Stimulated activated CD8-positive, alpha-beta memory T cell treated with anti-CD3 and anti-CD28 coated beads, Interleukin-7, amount 100 ng/mL, for 4 hours (primary cell): ENCODE measurements around the gene NELFCD.
A peak's percentile ranks its signal among the peaks of the same experiment; 100 is the strongest.
"Not testable (repeated sequence)": the region's sequence is repeated elsewhere in the genome, so short reads cannot be mapped to it uniquely, and the experiment has no call there.

ENCODE experiments used
- DNase-seq, 2 donors: peaks; one replicate each; pipeline ENCODE4 v3.0.0-alpha.2; 2020; ENCODE audit warnings: low read depth in 2 of 2

The NELFCD gene, protein sequence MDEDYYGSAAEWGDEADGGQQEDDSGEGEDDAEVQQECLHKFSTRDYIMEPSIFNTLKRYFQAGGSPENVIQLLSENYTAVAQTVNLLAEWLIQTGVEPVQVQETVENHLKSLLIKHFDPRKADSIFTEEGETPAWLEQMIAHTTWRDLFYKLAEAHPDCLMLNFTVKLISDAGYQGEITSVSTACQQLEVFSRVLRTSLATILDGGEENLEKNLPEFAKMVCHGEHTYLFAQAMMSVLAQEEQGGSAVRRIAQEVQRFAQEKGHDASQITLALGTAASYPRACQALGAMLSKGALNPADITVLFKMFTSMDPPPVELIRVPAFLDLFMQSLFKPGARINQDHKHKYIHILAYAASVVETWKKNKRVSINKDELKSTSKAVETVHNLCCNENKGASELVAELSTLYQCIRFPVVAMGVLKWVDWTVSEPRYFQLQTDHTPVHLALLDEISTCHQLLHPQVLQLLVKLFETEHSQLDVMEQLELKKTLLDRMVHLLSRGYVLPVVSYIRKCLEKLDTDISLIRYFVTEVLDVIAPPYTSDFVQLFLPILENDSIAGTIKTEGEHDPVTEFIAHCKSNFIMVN

DNA sequence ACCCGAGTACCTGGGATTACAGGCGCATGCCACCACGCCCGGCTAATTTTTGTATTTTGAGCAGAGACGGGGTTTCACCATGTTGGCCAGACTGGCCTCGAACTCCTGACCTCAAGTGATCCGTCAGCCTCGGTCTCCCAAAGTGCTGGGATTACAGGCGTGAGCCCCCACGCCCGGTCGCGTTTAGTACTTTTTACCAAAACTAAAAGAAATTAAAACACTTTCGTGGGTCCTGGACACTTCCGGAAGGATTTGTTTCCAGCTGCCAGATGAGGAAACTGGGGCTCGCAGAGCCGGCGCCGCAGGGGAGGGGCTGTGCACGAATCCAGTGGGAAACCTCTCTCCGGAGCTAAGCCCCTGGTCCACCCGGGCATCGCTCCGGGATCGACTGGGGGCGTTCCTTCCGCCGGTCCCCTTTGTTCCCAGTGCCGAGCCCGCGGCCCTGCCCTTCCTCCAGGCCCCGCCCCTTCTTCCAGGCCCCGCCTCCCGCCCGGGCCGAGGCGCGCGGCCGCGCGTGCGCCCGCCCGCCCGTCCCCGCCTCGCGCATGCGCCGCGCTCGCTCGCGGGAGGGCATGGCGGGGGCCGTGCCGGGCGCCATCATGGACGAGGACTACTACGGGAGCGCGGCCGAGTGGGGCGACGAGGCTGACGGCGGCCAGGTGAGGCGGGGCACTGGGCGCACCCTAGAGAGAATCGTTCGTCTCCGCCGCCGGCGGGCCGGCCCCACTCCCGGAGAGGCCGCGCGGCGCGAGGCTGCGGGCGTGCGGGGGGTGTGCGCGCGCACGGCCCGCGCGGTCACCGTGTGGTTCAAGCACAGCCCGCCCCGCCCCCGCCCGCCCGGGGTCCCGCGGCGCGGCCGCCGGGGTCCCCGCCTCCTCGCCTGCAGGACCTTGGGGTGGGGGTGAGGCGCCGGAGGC, at the start of gene NELFCD:
Gene NELFCD, plus strand, starts transcription at position 546 of the 917 bp plus-strand sequence. Its CDS starts 54 bp downstream, at position 600.
- DNase-seq: peak; percentile 61 to 83

DNA sequence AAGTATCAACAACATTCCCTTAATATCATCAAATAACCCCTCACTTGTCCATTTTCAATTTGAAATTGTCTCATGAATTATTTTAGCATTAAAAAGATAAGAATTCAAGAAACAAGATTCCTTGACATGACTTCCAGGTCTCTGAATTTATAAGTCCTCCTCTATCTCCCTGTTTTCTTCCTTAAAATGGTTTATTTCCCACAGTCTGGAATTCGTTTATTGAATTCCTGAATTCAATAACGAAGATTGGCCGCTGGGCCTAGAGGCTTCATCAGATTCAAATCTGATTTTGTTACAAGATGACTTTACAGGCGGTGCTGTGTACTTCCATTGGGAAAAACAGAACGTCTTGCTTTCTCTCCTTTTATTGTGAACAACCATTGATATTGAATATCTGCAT, 48.9 kb upstream of the NELFCD start:
- no peak for DNase-seq

DNA sequence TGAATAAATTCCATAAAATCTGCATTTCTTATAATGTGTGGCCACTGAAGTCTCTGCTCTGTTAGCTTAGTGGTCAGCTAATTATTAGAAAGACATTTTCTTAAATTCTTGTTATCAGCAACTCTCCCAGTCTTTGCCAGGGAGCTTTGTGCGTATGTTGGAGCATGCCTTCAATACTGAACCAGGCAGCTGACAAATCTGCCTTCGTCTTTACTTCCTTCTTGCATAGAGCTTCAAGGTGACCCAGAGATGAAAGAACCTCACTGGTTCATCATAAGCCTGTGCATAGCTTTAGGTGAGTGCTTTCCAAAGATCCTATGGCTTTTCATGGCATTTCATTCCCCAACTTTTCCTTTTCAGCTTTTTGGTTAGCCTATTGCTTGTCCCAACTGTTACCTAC, 43.0 kb upstream of the NELFCD start:
- no peak for DNase-seq

DNA sequence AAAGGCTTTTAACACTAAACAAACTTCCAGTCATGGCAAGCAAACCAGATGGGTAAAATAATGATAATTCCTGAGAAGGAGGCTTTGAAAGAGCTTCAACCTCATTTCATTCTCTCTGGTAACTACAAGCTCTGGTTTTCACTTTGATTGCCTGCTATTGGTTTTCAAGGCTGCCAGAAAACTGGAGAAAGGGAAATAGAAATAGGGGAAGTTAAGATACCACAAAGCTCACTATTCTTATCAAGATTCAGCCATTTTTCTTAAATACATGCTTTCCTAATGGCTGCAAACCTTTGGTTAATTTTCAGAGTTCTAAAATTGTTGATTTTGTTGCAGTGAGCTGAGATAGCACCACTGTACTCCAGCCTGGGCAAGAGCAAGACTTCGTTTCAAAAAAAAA, 42.5 kb upstream of the NELFCD start:
- DNase-seq: no peak

DNA sequence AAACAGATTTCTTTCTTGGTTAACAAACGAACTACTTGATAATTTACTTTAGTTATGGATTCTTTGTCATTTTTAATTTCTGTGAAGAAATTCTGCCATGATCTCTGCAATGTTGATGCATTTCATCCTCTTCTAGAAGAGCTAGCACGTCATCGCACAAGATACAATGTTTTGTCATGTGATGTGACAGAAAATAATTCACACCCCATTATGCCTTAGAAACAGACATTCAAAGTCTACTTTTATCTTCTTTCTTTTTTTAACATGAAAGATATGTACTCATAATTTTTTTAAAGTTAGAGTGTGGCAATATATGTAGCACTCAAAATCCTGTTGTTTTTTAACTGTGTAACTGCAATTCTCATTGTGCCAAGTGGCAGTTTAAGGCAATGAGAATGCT, 39.6 kb upstream of the NELFCD start:
- DNase-seq: no peak

DNA sequence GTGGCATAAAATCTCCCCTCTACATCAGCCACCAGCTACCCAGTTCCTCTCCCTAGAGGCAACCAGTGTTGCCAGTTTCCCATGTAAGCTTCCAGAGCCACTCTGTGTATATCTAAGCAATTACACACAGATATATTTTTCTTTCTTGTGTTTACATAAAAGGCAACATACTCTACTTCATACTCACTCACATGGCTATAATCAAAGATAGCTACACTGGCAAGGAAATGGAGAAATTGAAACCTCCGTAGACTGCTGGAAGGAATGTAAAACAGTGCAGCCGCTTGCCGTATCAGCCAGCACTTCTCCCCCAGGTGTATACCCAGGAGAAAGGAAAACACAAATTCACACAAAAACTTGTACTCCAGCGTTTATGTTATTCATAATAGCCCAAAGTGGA, 38.5 kb upstream of the NELFCD start:
- DNase-seq: no peak

DNA sequence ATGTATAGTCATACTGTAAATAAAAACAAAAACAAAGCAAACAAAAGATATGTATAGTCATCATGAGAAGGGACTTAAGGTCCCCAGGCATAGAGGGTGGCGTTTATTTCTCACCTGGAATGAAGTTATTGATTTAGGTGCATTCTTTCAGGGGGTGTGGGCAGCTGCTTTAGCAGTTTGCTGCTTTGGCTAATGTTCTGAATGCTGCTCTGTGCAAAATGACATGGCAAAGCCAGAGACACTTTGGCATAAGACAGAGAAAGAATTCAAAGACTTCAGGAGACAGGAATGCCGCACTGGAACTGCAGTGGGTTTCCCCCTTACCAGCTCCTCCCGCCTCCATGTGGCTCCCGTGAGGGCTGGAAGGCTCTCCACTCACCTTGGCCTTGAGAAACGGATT, 36.4 kb upstream of the NELFCD start:
- DNase-seq: no peak

DNA sequence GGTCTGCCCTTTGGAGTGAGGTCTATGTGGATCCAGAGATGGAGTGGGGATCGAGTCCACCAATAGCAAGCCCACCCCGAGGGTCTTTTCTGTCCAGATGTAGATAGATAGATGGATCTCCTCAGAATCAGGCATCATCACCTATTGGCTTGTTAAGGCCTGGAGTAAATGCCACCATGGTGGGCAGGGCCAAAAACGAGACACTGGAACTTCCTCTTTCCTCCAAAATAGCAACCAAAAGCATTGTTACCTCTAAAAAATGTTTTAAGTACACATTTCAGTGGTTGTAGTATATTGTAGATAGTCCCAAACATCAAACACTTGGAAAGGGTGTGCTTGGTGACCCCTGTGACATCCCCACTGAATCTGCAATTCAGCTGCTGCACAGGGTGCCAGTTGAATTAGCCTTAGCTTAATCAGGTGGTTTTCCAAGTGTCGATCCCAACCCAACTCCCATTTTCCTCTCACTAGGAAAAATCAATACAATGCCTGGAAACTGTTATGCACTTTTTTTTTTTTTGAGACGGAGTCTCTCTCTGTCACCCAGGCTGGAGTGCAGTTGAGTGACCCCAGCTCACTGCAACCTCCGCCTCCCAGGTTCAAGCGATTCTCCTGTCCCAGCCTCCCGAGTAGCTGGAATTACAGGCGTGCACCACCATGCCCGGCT, 35.0 kb upstream of the NELFCD start:
- no peak for DNase-seq

DNA sequence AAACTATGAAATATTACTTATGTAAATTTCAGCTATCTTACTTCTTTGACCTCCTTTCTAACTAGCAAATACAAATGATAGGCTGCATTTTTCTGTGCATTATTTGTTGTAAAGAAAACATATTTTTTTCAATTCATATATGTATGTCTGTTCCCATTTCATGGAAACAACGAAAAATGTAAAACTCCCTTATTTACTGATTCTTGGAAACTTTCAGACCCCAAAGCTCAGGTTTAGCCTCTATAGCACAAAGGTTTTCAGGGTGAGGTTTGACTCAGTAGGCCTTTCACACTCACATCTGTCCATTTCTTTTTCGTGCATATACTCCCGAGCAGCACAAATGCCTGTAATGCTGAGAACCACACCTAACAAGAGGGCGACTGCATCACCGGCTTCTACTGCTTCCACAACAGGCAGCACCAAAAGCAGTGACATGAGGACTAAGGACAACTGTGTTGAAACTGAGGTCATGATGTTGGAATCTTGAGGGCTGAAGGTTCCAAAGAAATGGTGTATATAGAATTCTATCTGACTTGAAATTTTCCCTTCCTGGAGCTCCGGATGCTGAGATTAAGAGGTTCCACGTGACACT, 33.2 kb upstream of the NELFCD start:
- not testable (repeated sequence) for DNase-seq

DNA sequence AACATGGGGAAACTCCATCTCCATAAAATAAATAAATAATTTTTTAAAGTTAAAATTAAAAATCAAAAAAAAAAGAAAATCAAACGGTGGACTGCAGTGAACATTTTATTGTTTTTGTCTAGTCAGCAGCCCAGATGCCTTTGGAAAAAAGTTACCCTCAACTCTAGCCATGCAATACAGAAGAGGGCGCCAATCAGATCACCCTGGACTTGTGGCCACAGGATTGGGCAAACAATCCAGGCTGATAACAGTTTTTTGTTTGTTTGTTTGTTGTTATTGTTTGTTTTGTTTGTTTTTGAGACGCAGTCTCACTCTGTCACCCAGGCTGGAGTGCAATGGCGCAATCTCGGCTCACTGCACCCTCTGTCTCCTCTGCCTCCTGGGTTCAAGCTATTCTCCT, 30.5 kb upstream of the NELFCD start:
- DNase-seq: no peak

DNA sequence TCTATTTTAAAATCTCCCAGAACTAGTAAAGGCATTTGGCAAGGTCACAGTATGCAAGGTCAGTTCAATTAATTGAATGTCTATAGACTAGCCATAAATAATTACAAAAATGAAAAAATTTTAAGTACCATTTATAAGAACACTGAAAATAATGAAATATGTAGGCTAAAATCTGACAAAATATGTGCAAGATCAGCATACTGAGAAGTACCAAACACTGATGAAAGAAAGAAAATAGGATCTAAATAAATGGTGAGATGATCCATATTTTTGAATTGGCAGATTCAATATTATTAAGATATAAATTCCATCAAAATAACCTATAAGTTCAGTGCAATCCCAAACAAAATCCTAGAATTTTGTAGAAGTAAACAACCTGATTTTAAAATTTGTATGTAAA, 28.0 kb upstream of the NELFCD start:
- DNase-seq: no peak

DNA sequence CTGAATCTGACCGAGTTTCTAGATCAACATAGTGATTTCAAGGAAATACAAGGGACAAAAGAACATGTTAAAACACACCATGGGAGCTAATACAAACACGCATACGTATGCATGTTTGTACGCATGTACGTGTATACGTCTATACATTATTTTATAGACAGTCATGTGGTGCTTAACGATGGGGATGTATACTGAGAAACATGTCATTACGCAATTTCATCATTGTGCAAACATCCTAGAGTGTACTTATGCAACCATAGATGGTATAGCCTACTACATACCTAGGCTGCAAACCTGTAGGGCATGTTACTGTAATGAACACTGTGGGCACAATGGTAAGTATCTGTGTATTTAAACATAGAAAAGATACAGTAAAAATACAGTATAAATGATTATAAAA, 25.0 kb upstream of the NELFCD start:
- no peak for DNase-seq

DNA sequence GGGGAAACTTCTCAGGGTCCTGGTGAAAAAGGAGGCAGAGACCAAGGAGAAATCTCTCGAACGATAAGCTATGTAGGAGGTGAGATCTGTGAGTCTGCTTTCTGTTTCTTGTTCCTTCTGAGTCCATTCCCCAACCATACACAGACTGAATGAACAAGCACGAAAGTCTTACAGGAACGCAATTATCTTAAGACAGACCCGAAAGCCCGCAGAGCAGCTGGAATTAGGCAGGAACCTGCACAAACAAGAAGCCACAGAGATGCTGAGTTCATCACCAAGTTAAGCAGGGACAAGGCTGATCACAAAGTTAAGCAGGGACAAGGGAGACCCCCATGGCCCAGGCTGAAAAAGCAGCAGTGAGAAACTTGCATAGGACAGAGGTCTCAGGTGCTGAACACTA, 21.4 kb upstream of the NELFCD start:
- DNase-seq: no peak

DNA sequence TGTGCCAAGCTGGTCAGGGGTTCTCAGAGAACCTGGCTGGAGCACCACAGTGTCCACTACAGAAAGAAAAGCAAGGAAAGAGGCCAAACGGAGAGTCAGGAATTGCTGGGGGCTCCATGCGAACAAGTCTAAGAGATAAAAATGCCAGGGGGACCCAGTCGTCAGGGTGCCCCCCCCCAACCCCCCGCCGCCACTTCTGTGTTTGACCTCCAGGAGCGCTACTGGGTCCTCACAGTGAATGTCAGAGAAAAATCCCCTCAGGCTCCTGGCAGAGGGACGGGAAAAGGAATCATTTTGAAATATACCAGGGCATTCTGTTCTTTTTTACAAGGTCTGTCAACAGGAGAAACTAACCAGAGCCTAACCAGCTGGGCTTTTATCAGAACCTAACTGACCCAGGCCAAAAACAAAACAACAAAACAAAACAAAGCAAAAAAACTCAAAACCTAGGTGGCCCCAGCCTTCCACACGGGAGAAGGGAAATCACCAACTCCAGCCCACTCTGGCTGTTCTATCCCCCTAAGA, 17.9 kb upstream of the NELFCD start:
- DNase-seq: no peak

DNA sequence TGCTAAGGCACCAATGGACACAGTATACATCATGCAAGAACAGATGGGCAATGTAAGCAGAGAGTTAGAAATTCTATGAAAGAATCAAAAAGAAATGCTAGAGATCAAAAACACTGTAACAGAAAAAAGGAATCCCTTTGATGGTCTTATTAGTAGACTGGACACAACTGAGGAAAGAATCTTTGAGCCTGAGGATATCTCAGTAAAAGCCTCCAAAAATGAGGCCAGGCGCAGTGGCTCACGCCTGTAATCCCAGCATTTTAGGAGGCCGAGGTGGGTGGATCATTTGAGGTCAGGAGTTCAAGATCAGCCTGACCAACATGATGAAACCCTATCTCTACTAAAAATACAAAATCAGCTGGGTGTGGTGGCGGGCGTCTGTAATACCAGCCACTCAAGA, 17.1 kb upstream of the NELFCD start:
- not testable (repeated sequence) for DNase-seq

DNA sequence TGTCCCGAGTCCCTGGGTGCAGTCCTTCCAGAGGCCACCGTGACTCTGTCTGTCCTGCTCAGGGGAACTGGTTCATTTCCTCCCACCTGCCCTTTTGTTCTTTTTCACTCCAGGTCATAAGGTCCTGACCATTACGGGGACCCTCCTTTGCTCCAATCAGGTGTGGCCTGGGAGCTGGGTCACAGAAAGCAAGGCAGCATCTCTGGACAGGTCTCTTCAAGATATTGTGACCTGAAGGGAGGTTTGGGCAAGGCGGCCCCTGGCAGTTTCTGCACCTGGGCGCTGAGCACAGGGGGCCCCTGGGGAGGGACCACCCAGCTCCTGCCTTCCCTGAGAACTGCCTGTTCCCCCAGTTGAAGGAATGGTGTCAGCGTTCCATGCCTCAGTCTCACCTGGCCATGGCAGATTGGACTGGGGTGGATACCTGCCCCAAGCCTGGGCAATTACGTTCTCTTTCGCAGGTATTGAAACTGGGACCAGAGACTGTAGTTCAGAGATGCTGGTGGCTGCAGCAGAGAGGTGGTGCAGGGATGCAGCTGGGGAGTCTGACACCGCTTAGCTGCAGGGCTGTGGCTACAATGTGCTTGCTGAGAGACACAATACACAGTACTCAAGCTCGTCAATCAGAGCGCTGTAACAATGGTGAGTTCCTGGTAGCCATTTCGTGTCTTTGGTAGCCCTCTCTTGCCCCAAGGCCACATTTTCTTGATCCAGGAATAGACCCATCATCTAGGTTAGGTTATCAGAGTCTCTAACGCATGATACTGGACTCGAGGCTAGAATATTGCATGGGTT, 15.6 kb upstream of the NELFCD start:
- DNase-seq: no peak

DNA sequence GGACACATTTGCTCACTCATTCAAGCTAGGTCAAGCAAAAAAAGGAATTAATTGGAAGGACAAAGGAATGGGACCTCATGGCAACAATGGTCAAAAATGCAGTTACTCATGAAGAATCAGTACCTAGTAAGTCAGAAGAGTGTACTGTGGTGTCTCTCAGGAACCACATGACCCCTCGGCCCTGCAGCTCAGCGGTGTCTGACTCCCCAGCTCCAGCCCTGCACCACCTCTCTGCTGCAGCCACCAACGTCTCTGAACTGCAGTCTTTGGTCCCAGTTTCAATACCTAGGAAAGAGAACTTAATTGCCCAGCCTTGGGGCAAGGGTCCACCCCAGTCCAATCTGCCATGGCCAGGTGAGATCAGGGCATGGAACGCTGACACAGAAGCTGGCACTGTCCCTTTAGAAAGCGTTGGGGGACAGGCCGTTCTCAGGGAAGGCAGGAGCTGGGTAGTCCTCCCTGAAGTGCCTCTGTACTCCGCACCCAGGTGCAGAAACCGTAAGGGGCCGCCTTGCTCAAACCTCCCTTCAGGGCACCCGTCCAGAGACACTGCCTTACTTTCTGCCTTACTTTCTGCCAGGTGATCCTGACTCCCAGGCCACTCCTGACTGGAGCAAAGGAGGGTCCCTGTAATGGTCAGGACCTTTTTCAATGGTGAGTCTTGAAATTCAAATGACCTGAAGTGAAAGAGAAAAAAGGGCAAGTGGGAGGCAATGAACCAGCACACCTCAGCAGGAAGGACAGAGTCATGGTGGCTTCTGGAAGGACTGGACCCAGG, 13.2 kb upstream of the NELFCD start:
- no peak for DNase-seq

DNA sequence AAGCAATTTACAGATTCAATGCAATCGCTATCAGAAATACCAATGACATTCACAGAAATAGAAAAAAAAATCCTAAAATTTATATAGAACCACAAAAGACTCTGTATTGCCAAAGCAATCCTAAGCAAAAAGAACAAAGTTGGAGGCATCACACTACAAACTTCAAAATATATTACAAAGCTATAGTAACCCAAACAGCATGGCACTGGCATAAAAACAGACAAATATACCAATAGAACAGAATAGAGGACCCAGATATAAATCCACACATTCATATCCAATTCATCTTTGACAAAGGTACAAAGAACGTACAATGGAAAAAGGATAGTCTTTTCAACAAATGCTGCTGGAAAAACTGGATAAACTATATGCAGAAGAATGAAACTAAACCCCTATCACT, 11.6 kb upstream of the NELFCD start:
- no peak for DNase-seq

DNA sequence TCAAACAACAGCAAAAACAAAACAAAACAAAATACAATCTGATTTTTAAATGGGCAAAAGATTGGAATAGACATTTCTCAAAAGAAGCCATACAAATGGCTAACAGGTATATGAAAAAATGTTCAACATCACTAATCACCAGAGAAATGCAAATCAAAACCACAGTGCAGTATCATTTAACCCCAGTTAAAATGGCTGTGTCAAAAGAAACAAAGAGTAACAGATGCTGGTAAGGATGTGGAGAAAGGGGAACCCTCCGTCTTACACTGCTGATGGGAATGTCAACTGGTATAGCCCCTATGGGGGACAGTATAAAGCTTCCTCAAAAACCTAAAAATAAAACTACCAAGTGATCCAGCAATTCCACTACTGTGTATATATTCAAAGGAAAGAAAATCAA, 10.9 kb upstream of the NELFCD start:
- no peak for DNase-seq

DNA sequence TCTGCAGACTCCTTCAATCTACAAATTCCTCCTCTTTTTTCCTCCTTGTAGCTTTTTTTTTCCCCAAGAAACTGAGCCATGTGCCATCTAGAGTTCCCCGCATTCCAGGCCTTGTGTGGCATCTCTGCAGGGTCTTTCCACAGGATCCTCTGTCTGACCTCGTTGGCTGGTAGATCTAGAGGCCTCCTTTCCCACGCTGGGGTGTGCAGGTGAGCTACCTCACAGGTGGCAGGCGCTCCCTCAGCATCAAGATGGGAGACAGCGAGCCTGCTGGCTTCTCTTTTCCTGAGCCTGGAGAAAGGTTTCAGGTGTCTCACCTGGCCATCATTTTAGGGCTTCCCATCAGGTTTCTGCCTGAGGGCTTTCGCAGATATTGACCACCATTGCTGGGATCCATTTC, 9.6 kb upstream of the NELFCD start:
- no peak for DNase-seq
